Ishikawa (cell line): ENCODE measurements around the gene FAM219A.

Experiments used
- CEBPB ChIP-seq: IDR thresholded peaks from 2 replicates; pipeline ENCODE4 v1.6.1; 2012
- CREB1 ChIP-seq: IDR thresholded peaks from 2 replicates; pipeline ENCODE4 v1.6.1; 2012; ENCODE audit warnings: low read depth
- EGR1 ChIP-seq: IDR thresholded peaks from 2 replicates; pipeline ENCODE4 v1.6.1; 2012
- EP300 ChIP-seq: IDR thresholded peaks from 2 replicates; pipeline ENCODE4 v1.6.1; 2012; ENCODE audit warnings: borderline replicate concordance
- FOXM1 ChIP-seq: IDR thresholded peaks from 2 replicates; pipeline ENCODE4 v1.6.1; 2012; ENCODE audit warnings: low read depth, borderline replicate concordance
- MAX ChIP-seq: IDR thresholded peaks from 2 replicates; pipeline ENCODE4 v1.6.1; 2012
- NFIC ChIP-seq: IDR thresholded peaks from 2 replicates; pipeline ENCODE4 v1.6.1; 2012
- RAD21 ChIP-seq: IDR thresholded peaks from 2 replicates; pipeline ENCODE4 v1.6.1; 2012; ENCODE audit warnings: low read depth
- TAF1 ChIP-seq: IDR thresholded peaks from 2 replicates; pipeline ENCODE4 v1.6.1; 2012; ENCODE audit warnings: low read depth, mild to moderate bottlenecking
- TCF12 ChIP-seq: IDR thresholded peaks from 2 replicates; pipeline ENCODE4 v1.6.1; 2012; ENCODE audit warnings: low read depth
- TEAD4 ChIP-seq: IDR thresholded peaks from 2 replicates; pipeline ENCODE4 v1.6.1; 2012
- USF1 ChIP-seq: IDR thresholded peaks from 2 replicates; pipeline ENCODE4 v1.6.1; 2012
- YY1 ChIP-seq: IDR thresholded peaks from 2 replicates; pipeline ENCODE4 v1.6.1; 2012; ENCODE audit warnings: low read depth
- ZBTB7A ChIP-seq: IDR thresholded peaks from 2 replicates; pipeline ENCODE4 v1.6.1; 2012; ENCODE audit warnings: low read depth
- TF ChIP-seq, protein P1 (sequence below): IDR thresholded peaks from 2 replicates; pipeline ENCODE4 v1.6.1; 2012; ENCODE audit warnings: low read depth, mild to moderate bottlenecking

The FAM219A gene

DNA sequence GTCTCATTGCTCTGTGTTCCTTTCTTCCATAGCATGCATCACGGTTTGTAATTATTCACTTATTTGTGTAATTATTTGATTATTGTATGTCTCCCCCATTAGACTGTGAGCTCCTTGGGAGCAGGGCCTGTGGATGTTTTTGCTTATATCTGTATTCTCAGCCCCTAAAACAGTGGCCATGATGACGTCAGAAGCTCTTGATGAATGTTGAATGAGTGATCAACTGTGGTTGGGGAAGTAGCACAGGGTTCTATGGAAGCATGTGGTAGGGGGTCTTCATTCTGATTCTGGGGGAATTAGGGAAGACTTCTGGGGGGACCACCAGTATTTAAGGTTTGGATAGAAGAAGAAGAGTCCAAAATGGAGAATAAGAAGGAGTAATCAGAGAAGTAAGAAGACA is 6.2 kb upstream of the FAM219A start:
- TF ChIP-seq EGR1 (no peak), TCF12 (no peak), CREB1 (no peak), EP300 (no peak), YY1 (no peak), TAF1 (no peak), RAD21 (no peak), MAX (no peak), FOXM1 (no peak), CEBPB (no peak), ZBTB7A (no peak)

- no peak for TF ChIP-seq EGR1
- no peak for TF ChIP-seq ZBTB7A
Observed at GRCh38 chr9:34463901-34464232, 5.5 kb upstream of the FAM219A start.

DNA sequence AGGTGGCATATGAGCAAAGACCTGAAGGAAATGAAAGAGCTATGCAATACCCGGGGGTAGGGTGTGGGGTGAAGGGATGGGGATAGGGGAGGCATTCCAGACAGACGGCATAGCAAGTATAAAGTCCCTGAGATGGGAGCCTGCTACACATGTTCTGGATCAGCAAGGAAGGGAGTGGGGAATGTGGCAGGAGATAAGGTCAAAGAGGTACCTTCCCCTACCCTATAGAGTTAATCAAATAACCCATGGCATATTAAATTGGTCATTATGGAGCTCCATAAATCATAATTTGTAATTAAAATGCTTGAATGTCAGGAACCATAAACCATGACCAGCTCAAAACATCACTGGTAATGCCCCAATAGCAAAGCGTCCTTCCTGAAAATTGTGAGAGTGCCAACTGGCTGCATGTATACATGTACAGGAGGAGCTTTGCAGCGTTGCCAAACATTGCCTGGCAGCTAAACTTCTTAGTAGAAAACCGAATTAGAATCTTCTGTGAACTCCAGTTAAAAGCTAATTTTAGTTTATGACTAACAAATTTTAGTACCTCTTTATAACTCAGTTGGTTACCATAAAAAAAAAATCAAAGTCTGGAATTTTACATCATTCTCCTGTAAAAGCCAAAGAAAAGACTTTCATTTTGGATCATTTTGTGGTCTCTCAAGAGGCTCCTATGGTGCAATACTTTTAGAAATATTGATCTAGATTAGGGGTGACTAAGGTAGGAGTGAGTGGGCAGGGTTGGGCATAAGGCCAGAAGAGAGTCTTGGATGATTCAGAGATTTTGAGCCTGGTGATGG is 4.9 kb upstream of the FAM219A start:
- TF ChIP-seq EP300 (no peak), MAX (no peak), EGR1 (no peak), CEBPB (no peak), USF1 (no peak), RAD21 (no peak), NFIC (no peak), TEAD4 (no peak), TCF12 (no peak), YY1 (no peak), TAF1 (no peak), FOXM1 (no peak), ZBTB7A (no peak), CREB1 (no peak)
- TF ChIP-seq, protein P1, sequence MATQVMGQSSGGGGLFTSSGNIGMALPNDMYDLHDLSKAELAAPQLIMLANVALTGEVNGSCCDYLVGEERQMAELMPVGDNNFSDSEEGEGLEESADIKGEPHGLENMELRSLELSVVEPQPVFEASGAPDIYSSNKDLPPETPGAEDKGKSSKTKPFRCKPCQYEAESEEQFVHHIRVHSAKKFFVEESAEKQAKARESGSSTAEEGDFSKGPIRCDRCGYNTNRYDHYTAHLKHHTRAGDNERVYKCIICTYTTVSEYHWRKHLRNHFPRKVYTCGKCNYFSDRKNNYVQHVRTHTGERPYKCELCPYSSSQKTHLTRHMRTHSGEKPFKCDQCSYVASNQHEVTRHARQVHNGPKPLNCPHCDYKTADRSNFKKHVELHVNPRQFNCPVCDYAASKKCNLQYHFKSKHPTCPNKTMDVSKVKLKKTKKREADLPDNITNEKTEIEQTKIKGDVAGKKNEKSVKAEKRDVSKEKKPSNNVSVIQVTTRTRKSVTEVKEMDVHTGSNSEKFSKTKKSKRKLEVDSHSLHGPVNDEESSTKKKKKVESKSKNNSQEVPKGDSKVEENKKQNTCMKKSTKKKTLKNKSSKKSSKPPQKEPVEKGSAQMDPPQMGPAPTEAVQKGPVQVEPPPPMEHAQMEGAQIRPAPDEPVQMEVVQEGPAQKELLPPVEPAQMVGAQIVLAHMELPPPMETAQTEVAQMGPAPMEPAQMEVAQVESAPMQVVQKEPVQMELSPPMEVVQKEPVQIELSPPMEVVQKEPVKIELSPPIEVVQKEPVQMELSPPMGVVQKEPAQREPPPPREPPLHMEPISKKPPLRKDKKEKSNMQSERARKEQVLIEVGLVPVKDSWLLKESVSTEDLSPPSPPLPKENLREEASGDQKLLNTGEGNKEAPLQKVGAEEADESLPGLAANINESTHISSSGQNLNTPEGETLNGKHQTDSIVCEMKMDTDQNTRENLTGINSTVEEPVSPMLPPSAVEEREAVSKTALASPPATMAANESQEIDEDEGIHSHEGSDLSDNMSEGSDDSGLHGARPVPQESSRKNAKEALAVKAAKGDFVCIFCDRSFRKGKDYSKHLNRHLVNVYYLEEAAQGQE = no peak

GRCh38 chr9:34459941-34460340 is 1.6 kb upstream of the FAM219A start:
- TF ChIP-seq MAX (no peak), TCF12 (no peak), YY1 (no peak), FOXM1 (no peak), TEAD4 (no peak), ZBTB7A (no peak), TAF1 (no peak), CEBPB (no peak), CREB1 (no peak), RAD21 (no peak), EGR1 (no peak), NFIC (no peak), USF1 (no peak), EP300 (no peak)
- TF ChIP-seq, protein P1 = no peak

DNA sequence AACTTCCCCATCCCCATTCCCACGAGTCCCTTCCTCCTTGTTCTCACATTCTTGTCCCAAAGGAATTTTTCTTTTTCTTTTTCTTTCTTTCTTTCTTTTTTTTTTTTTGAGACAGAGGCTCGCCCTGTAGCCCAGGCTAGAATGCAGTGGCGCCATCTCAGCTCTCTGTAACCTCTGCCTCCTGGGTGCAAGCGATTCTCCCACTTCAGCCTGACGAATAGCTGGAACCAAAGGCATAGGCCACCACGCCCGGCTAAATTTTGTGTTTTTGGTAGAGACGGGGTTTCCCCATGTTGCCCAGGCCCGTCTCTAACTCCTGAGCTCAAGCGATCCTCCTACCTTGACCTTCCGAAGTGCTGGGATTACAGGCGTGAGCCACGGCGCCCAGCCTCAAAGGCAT is 986 bp upstream of the FAM219A start:
- TF ChIP-seq CREB1 (no peak), RAD21 (no peak)

GRCh38 chr9:34458959-34459340 is 580 bp upstream of the FAM219A start:
- TF ChIP-seq ZBTB7A (no peak), TAF1 (no peak), RAD21 (no peak), EP300 (no peak), TCF12 (no peak), TEAD4 (no peak), MAX (no peak), YY1 (no peak), CEBPB (no peak), FOXM1 (no peak), USF1 (no peak), NFIC (no peak), EGR1 (no peak)
